ENCODE results near the gene BPIFB3. TPM values are rescaled to one million over a fixed set of nuclear protein-coding genes. Genes with fewer than 3 reads are reported as not detected.

The BPIFB3 gene
- total RNA-seq, 1 donor from 2014 or later: not detected

- peaks cover 3% of the 10 kb centered on the region for H3K27me3 Mint-ChIP-seq (ENCODE audit: unreplicated experiment)
- H3K4me3 Mint-ChIP-seq (ENCODE audit: unreplicated experiment): no peak overlapping the region
- DNase-seq: no peak
- no peak for TF ChIP-seq CTCF (IDR thresholded peaks at IDR 0.05; ENCODE audit: partially characterized antibody, unreplicated experiment)
- H3K36me3 Mint-ChIP-seq (ENCODE audit: unreplicated experiment): peaks cover 5% of the 10 kb centered on the region
- peaks cover 5% of the 10 kb centered on the region for H3K9me3 Mint-ChIP-seq (ENCODE audit: unreplicated experiment)
- H3K4me1 Mint-ChIP-seq (ENCODE audit: low read depth, unreplicated experiment): no peaks in the 10 kb centered on the region
- no peak overlapping the region for H3K27ac Mint-ChIP-seq (ENCODE audit: unreplicated experiment)
Measured at GRCh38 chr20:33032555-33032954, 21.1 kb upstream of the BPIFB3 start.

GRCh38 chr20:33033381-33033780 lies 20.3 kb upstream of the BPIFB3 start:
- Mint-ChIP-seq H3K36me3 (ENCODE audit: unreplicated experiment) (peaks cover 12% of the 10 kb centered on the region), H3K9me3 (ENCODE audit: unreplicated experiment) (peaks cover 7% of the 10 kb centered on the region), H3K27me3 (ENCODE audit: unreplicated experiment) (peaks cover 8% of the 10 kb centered on the region), H3K27ac (ENCODE audit: unreplicated experiment) (no peak overlapping the region), H3K4me3 (ENCODE audit: unreplicated experiment) (no peak overlapping the region), H3K4me1 (ENCODE audit: low read depth, unreplicated experiment) (no peaks in the 10 kb centered on the region)
- no peak for DNase-seq
- no peak for TF ChIP-seq CTCF (IDR thresholded peaks at IDR 0.05; ENCODE audit: partially characterized antibody, unreplicated experiment)

GRCh38 chr20:33034115-33034514 lies 19.6 kb upstream of the BPIFB3 start:
- Mint-ChIP-seq H3K4me1 (ENCODE audit: low read depth, unreplicated experiment) (no peaks in the 10 kb centered on the region), H3K27me3 (ENCODE audit: unreplicated experiment) (peaks cover 8% of the 10 kb centered on the region), H3K36me3 (ENCODE audit: unreplicated experiment) (peaks cover 12% of the 10 kb centered on the region), H3K9me3 (ENCODE audit: unreplicated experiment) (peaks cover 7% of the 10 kb centered on the region), H3K4me3 (ENCODE audit: unreplicated experiment) (no peak overlapping the region), H3K27ac (ENCODE audit: unreplicated experiment) (no peak overlapping the region)
- no peak for TF ChIP-seq CTCF (IDR thresholded peaks at IDR 0.05; ENCODE audit: partially characterized antibody, unreplicated experiment)
- no peak for DNase-seq

- peaks cover 9% of the 10 kb centered on the region for H3K27me3 Mint-ChIP-seq (ENCODE audit: unreplicated experiment)
- no peak for TF ChIP-seq CTCF (IDR thresholded peaks at IDR 0.05; ENCODE audit: partially characterized antibody, unreplicated experiment)
- DNase-seq: no peak
- H3K4me1 Mint-ChIP-seq (ENCODE audit: low read depth, unreplicated experiment): no peaks in the 10 kb centered on the region
- no peak overlapping the region for H3K4me3 Mint-ChIP-seq (ENCODE audit: unreplicated experiment)
- peaks cover 12% of the 10 kb centered on the region for H3K36me3 Mint-ChIP-seq (ENCODE audit: unreplicated experiment)
- H3K27ac Mint-ChIP-seq (ENCODE audit: unreplicated experiment): no peak overlapping the region
- H3K9me3 Mint-ChIP-seq (ENCODE audit: unreplicated experiment): peaks cover 7% of the 10 kb centered on the region
Measured at GRCh38 chr20:33034901-33035492, 18.7 kb upstream of the BPIFB3 start.

- H3K27ac Mint-ChIP-seq (ENCODE audit: unreplicated experiment): no peak overlapping the region
- H3K36me3 Mint-ChIP-seq (ENCODE audit: unreplicated experiment): peaks cover 18% of the 10 kb centered on the region
- peaks cover 10% of the 10 kb centered on the region for H3K4me1 Mint-ChIP-seq (ENCODE audit: low read depth, unreplicated experiment)
- no peak overlapping the region for H3K4me3 Mint-ChIP-seq (ENCODE audit: unreplicated experiment)
- H3K9me3 Mint-ChIP-seq (ENCODE audit: unreplicated experiment): peaks cover 10% of the 10 kb centered on the region
- TF ChIP-seq CTCF (IDR thresholded peaks at IDR 0.05; ENCODE audit: partially characterized antibody, unreplicated experiment): no peak
- no peak for DNase-seq
- peaks cover 11% of the 10 kb centered on the region for H3K27me3 Mint-ChIP-seq (ENCODE audit: unreplicated experiment)
Measured at GRCh38 chr20:33037456-33037855, 16.2 kb upstream of the BPIFB3 start.

Measured in glutamatergic neuron (in vitro differentiated cells).